Measurements from ENCODE around the gene CSNK2B.

The CSNK2B gene

GRCh38 chr6:31639043-31639442 lies 26.8 kb upstream of the CSNK2B start:
- no peak for DNase-seq

DNA sequence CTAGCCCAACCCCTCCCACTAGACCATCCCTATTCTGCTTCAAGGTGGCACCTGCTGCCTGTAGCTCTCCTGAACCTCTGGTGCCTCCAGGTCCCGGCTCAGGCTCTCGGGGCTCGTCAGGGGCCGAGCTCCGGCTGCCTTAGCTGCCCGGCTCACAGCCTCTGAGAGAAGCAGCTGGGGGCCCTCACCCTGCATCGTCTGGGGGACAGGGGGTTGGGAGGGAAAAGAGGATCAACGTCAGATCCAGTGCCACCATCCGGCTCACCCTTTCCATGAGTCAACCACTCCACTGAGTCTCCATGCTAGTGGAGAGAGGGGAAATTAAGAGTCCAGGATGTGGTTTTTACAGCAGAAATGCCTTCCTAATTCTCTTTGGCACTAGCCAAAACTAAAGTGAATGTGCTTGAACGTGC lies 26.4 kb upstream of the CSNK2B start:
- peak; percentile 40 for DNase-seq

DNA sequence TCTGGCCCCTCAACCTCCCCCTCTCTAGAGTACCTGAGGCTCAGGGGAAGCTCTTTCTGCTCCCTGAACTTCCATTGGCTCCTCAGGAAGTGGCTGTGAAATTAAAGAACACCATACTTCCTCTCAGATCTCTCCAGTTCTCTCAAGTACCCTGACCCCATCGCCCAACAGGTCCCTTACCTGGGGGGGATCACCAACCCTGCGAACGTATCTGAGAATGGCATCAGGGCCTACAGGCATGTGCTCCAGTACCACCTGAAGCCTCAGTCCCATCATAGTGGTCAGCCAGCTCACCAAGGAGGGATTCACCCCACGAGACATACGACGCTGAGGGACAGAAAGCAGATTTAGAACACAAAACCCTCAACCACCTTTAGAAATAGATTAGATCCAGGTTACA lies 25.3 kb upstream of the CSNK2B start:
- DNase-seq = no peak

DNA sequence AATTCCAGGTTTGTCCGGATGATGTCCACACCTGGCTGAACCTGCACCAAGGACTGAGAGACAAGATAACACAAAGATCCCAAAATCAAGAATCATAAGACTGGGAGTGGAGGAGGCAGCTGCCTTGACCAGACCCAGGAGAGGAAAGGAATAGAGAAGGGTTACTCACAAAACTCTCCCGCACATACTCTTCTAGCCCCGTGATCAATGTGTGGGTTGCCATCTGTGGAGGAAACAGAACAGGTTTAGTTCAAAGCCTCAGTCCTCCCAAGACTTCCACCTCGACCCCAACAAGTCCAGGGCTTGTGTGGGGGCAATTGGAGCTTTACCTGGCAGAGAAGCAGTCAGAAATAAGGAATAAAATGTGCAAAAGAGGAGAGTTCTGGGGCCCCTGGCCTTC lies 24.5 kb upstream of the CSNK2B start:
- DNase-seq = no peak

GRCh38 chr6:31642798-31643570 lies 22.9 kb upstream of the CSNK2B start:
- no peak for DNase-seq

GRCh38 chr6:31643818-31644454 lies 21.9 kb upstream of the CSNK2B start:
- no peak for DNase-seq

- no peak for DNase-seq
Measured at GRCh38 chr6:31645325-31645724, 20.6 kb upstream of the CSNK2B start.

DNA sequence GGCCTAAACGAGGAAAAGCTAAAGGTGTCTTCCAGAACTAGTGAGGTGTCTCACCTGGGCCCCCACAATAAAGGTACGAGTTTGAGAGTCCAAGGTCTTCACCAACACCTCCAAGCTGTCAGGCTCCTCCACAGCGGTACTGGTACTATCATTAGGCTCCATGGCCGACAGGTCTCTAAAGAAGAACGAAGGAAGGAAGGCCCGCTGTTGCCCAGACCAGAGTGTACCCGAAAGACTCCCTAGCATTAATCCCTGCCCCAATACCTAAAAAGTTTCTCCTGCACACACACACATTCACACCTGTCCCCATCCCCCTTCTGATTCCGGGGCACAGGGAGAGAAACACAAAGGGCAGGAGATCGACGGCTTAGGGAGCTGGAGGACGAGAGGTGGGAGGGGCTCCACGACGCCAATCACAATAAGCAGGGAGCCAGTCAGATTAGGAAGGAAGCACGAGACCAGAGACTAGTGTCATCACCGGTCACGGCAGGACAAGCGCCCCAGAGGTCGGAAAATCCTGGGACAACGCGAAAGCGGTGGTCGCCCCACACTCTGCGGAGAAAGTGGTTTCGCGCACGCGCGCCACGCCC lies 14.2 kb upstream of the CSNK2B start:
- peak; percentile 81 for DNase-seq

- DNase-seq = peak; percentile 94
Measured at GRCh38 chr6:31652925-31653724, 12.8 kb upstream of the CSNK2B start.

DNA sequence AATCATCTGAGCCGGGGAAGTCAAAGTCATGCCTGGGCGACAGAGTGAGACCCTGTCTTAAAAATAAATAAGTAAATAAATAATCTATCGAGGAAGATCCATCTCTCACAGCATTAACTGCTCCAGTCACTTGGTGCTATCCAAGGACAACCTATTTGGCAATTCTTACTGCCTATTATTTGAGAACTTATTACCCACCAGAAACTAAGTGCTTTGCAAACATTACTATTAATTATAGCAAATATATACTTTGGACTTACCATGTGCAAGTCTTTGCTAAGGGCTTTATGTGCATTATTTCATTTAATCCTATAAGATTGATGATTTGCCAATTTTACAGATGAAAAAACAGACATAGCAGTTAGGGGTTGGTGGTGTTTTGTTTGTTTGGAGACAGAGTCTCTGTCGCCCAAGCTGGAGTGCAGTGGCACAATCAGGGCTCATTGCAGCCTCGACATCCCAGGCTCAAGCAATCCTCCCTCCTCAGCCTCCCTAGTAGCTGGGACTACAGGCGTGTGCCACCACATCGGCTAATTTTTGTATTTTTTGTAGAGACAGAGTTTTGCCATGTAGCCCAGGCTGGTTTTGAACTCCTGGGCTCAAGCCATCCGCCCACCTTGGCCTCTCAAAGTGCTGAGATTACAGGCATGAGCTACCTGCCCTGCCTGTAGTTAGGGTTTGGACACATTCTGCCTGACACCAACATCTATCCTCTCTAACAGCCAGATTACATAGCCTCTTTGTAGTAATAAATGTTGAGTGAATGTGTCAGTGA lies 11.1 kb upstream of the CSNK2B start:
- no peak for DNase-seq

GRCh38 chr6:31655349-31656237 lies 10.3 kb upstream of the CSNK2B start, which contains the start of gene APOM:
Gene APOM, plus strand, starts transcription at chr6:31655894. Its CDS starts 73 bp downstream, at chr6:31655967.
- no peak for DNase-seq

- DNase-seq = no peak
Measured at GRCh38 chr6:31657406-31658157, 8.3 kb upstream of the CSNK2B start.

- no peak for DNase-seq
Measured at GRCh38 chr6:31658158-31658688, 7.7 kb upstream of the CSNK2B start.

DNA sequence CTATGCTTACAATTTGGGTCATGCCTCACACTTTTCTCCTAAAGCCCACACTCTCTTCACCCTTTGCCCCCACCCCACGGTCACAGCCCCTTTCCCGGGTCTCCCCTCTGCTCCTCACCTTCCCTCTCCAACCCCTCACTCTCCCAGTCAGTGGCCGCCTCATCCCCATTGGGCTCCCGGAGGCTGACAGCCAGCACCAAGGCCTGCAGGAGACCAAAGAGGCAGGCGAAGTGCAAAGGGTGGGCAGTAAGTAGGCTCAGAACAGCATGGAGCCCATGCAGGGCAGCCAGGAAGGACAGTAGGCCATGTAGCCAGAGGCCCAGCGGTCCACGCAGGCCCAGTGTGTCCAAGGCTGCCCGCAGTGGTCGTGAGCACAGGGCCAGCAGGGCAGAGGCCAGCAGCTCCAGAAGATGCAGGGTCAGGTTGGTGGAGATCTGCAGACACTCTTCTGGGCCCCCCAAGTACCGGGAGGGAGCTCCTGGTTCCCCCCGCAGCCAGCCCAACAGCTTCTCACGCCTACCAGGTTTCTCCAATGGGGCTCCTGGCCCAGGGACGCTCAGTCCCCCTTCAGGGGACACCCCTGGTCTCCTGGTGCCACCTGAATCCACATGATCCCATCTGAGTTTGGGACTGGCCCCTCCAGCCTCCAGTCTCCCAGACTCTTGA lies 6.8 kb upstream of the CSNK2B start:
- no peak for DNase-seq

DNA sequence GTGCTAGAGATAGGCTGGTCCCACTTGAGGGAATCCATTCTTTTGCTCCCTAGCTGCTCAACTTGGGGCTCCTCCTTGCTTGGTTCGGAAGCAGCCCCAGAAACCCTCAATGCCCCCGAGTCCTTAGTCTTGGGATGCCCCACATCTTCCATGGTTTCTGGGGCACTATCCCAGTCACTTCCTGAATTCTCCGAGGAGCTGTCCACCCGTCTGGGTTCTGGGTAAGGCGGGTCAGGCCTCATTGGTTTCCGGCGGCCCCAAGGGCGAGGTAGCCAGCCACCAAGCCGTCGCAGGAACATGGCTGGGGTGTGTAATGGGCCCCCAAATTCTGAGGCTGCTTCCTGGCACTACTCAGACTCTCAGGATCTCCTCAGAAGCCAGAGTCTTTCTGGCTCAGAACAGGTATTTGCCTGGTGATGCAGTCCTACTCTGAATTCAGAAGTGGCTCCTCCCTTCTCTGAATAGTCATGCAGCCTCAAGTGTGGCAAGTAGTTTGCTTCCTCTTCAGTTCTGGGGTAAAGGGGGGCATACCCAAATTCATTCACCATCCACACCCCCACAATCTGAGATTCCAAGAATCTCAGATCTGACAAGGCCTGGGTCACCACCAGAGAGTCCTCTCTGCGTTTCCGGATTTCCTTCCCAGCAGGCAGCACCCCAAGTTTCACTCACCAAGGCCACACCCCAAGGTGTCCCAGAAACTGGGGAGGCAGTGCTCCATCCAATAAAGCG lies 6.1 kb upstream of the CSNK2B start:
- peak; percentile 23 for DNase-seq

GRCh38 chr6:31660381-31661261 lies 5.3 kb upstream of the CSNK2B start, which contains the start of gene C6orf47:
Gene C6orf47, minus strand, starts transcription at chr6:31660778. Its CDS starts 831 bp downstream, at chr6:31659947.
- DNase-seq = peak; percentile 80
